Hepatocyte (in vitro differentiated cells): ENCODE measurements around the gene EFCAB6.

Experiments used
- CTCF ChIP-seq: fragments of 200-600 bp; sonication (generic); IDR thresholded peaks from 2 replicates; pipeline ENCODE4 v1.5.1; 2016; ENCODE audit warnings: antibody characterized with exemption, mild to moderate bottlenecking; ENCODE audit not compliant: poor library complexity
- EZH2phosphoT487 ChIP-seq: fragments of 200-600 bp; sonication (generic); IDR thresholded peaks from one replicate; pipeline ENCODE4 v1.6.1; 2018; ENCODE audit warnings: antibody characterized with exemption, mild to moderate bottlenecking, low read depth, moderate library complexity; ENCODE audit not compliant: unreplicated experiment, severe bottlenecking

- TF ChIP-seq CTCF, result no peak
- TF ChIP-seq EZH2phosphoT487, result no peak
Measured at GRCh38 chr22:43825651-43826050, 13.5 kb upstream of the EFCAB6 start.
